ENCODE data around the gene SKP1. TPM values are rescaled to one million over a fixed set of nuclear protein-coding genes. Genes with fewer than 3 reads are reported as not detected.

Gene SKP1
- polyA plus RNA-seq, 2 donors = 75.0 to 423 TPM

DNA sequence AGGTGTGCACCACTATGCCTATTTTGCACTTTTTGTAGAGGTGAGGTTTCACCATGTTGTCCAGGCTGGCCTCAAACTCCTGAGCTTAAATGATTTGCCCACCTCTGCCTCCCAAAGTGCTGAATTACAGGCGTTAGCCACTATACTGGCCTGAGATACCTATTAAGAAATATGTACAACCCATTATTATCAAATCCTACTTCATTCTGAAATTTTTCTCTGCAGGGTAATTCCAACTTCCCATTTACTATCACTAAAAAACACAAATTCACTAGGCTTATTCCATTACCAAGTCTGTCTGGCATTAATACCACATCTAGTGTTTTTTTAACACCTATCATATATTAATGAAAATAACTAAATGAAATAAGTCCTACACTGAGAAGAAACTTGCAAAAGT lies 30.9 kb upstream of the SKP1 start:
- 71 to 85% methylated on average over 1 of the region's 1 CpG for WGBS, 2 donors
- Histone ChIP-seq H3K27me3 (ENCODE audit: control insufficient read depth in 1 of 2, insufficient read depth in 2 of 2, low read length in 2 of 2) (no peaks in the 10 kb centered on the region), H3K36me3 (ENCODE audit: control insufficient read depth in 2 of 2, insufficient read depth in 2 of 2, low read length in 1 of 2) (peaks cover 0 to 5% of the 10 kb centered on the region in 2 donors), H3K4me1 (ENCODE audit: control insufficient read depth in 2 of 2, insufficient read depth in 2 of 2, low read length in 1 of 2) (no peaks in the 10 kb centered on the region), H3K4me3 (ENCODE audit: low read depth in 1 of 2, low read length in 2 of 2) (no peak overlapping the region), H3K27ac (ENCODE audit: low read depth in 2 of 2, low read length in 1 of 2) (no peak overlapping the region), H3K9me3 (ENCODE audit: control insufficient read depth in 2 of 2, insufficient read depth in 1 of 2, low read depth in 1 of 2, low read length in 1 of 2) (no peaks in the 10 kb centered on the region)

DNA sequence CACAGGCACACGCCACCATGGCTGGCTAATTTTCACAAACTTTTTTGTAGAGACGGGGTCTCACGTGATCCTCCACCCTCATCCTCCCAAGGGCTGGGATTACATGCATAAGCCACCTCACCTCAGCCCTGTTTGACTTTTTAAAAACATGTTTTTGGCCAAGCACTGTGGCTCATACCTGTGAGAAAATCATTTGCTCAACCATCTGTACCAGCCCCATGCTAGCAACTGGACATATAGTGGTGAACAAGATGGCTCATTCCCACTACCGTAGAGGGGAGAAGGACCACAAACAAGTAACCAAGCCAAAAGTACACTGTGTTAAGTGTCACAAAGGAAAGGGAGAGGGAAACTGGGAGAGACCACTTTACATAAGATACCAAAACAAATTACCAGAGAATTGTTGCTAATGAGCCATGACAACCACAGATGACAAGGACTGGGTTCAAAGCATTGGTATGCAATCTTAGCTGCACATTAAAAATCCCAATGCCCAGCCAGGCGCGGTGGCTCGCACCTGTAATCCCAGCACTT lies 29.9 kb upstream of the SKP1 start:
- no peak overlapping the region for H3K27ac ChIP-seq (ENCODE audit: low read depth in 2 of 2, low read length in 1 of 2)
- peaks cover 0 to 5% of the 10 kb centered on the region in 2 donors for H3K36me3 ChIP-seq (ENCODE audit: control insufficient read depth in 2 of 2, insufficient read depth in 2 of 2, low read length in 1 of 2)
- no peaks in the 10 kb centered on the region for H3K4me1 ChIP-seq (ENCODE audit: control insufficient read depth in 2 of 2, insufficient read depth in 2 of 2, low read length in 1 of 2)
- H3K4me3 ChIP-seq (ENCODE audit: low read depth in 1 of 2, low read length in 2 of 2) = no peak overlapping the region
- 75 to 83% methylated on average over 7 of the region's 7 CpGs for WGBS, 2 donors
- no peaks in the 10 kb centered on the region for H3K9me3 ChIP-seq (ENCODE audit: control insufficient read depth in 2 of 2, insufficient read depth in 1 of 2, low read depth in 1 of 2, low read length in 1 of 2)
- no peaks in the 10 kb centered on the region for H3K27me3 ChIP-seq (ENCODE audit: control insufficient read depth in 1 of 2, insufficient read depth in 2 of 2, low read length in 2 of 2)

DNA sequence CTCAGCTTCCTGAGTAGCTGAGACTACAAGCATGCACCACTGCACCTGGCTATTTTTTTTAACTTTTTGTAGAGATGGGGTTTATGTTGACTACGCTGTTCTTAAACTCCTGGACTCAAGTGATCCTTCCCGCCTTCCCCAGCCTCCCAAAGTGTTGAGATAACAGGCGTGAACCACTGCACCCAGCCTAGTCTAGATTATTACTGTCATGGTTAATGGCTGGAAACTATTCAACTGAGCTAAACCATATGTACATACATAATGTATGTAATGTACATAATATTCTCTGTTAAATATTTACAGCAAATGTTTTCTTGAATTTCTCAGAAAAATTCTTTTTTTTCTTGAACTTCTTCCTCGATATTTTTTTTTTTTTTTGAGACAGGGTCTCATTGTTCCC lies 27.8 kb upstream of the SKP1 start:
- Histone ChIP-seq H3K27me3 (ENCODE audit: control insufficient read depth in 1 of 2, insufficient read depth in 2 of 2, low read length in 2 of 2) (no peaks in the 10 kb centered on the region), H3K27ac (ENCODE audit: low read depth in 2 of 2, low read length in 1 of 2) (no peak overlapping the region), H3K9me3 (ENCODE audit: control insufficient read depth in 2 of 2, insufficient read depth in 1 of 2, low read depth in 1 of 2, low read length in 1 of 2) (no peaks in the 10 kb centered on the region), H3K36me3 (ENCODE audit: control insufficient read depth in 2 of 2, insufficient read depth in 2 of 2, low read length in 1 of 2) (peaks cover 5 to 13% of the 10 kb centered on the region in 2 donors), H3K4me3 (ENCODE audit: low read depth in 1 of 2, low read length in 2 of 2) (no peak overlapping the region), H3K4me1 (ENCODE audit: control insufficient read depth in 2 of 2, insufficient read depth in 2 of 2, low read length in 1 of 2) (no peaks in the 10 kb centered on the region)
- 86 to 89% methylated on average over 4 of the region's 4 CpGs for WGBS, 2 donors

DNA sequence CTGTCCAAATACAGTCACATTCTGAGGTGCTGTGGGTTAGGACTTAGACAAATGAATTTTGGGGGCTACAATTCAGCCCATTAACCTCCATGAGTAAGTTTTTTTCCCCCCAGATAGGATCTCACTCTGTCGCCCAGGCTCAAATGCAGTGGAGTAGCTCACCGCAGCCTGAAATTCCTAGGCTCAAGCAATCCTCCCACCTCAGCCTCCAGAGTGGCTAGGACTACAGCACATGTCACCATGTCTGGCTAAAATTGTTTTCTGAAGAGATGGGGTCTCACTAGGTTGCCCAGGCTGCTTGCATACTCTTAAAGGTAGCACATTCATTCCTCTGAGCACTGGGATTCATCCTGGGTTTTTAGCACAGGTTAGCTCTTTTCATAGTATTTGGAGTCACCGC lies 26.9 kb upstream of the SKP1 start:
- peaks cover 7 to 13% of the 10 kb centered on the region in 2 donors for H3K36me3 ChIP-seq (ENCODE audit: control insufficient read depth in 2 of 2, insufficient read depth in 2 of 2, low read length in 1 of 2)
- WGBS, 2 donors = 96 to 100% methylated on average over 3 of the region's 3 CpGs

DNA sequence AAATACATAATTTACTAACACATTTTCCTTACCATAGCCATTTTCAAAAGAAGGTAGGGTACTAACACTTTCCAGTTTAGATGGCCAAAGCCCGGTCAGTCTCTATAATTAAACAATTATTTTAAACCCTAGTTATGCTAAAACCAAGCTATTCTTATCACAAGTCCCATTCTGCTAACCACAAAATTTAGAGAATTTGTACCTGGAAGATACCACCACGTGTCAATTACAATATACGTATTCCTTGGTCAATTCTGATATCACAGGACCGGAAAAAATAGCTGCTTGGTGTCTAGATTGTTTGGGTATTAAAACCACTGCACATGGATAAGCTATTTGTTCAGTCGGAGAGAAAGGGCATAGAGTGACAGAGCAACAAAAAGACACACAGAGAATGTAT lies 18.9 kb upstream of the SKP1 start:
- WGBS, 2 donors = 71 to 74% methylated on average over 5 of the region's 5 CpGs
- Histone ChIP-seq H3K9me3 (ENCODE audit: control insufficient read depth in 2 of 2, insufficient read depth in 1 of 2, low read depth in 1 of 2, low read length in 1 of 2) (no peaks in the 10 kb centered on the region), H3K4me1 (ENCODE audit: control insufficient read depth in 2 of 2, insufficient read depth in 2 of 2, low read length in 1 of 2) (no peaks in the 10 kb centered on the region), H3K36me3 (ENCODE audit: control insufficient read depth in 2 of 2, insufficient read depth in 2 of 2, low read length in 1 of 2) (peaks cover 4 to 5% of the 10 kb centered on the region in 2 donors), H3K4me3 (ENCODE audit: low read depth in 1 of 2, low read length in 2 of 2) (no peak overlapping the region), H3K27ac (ENCODE audit: low read depth in 2 of 2, low read length in 1 of 2) (no peak overlapping the region), H3K27me3 (ENCODE audit: control insufficient read depth in 1 of 2, insufficient read depth in 2 of 2, low read length in 2 of 2) (no peaks in the 10 kb centered on the region)

More for the DNA sequence above, 26.9 kb upstream of the SKP1 start:
- Histone ChIP-seq H3K27ac (ENCODE audit: low read depth in 2 of 2, low read length in 1 of 2) (no peak overlapping the region), H3K9me3 (ENCODE audit: control insufficient read depth in 2 of 2, insufficient read depth in 1 of 2, low read depth in 1 of 2, low read length in 1 of 2) (no peaks in the 10 kb centered on the region), H3K27me3 (ENCODE audit: control insufficient read depth in 1 of 2, insufficient read depth in 2 of 2, low read length in 2 of 2) (no peaks in the 10 kb centered on the region), H3K4me1 (ENCODE audit: control insufficient read depth in 2 of 2, insufficient read depth in 2 of 2, low read length in 1 of 2) (no peaks in the 10 kb centered on the region), H3K4me3 (ENCODE audit: low read depth in 1 of 2, low read length in 2 of 2) (no peak overlapping the region)

DNA sequence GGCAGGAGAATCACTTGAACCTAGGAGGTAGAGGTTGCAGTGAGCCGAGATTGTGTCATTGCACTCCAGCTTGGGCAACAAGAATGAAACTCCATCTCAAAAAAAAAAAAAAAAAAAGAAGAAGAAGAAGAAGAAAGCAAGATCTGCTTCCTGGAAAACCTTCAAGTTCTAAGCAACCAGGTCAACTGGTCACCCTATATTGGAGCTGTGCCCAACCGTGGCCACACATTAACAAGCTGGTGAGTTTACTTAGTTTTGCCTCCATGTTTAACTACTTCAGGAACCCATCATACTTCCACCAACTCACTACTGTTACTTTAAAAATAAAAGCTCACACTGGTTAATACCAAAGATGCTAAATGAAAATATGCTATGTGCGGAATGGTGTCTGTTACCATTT lies 12.3 kb upstream of the SKP1 start:
- WGBS, 2 donors = 84 to 86% methylated on average over 3 of the region's 3 CpGs
- no peaks in the 10 kb centered on the region for H3K4me1 ChIP-seq (ENCODE audit: control insufficient read depth in 2 of 2, insufficient read depth in 2 of 2, low read length in 1 of 2)
- no peaks in the 10 kb centered on the region for H3K27me3 ChIP-seq (ENCODE audit: control insufficient read depth in 1 of 2, insufficient read depth in 2 of 2, low read length in 2 of 2)
- H3K9me3 ChIP-seq (ENCODE audit: control insufficient read depth in 2 of 2, insufficient read depth in 1 of 2, low read depth in 1 of 2, low read length in 1 of 2) = no peaks in the 10 kb centered on the region
- H3K4me3 ChIP-seq (ENCODE audit: low read depth in 1 of 2, low read length in 2 of 2) = no peak overlapping the region
- no peaks in the 10 kb centered on the region for H3K36me3 ChIP-seq (ENCODE audit: control insufficient read depth in 2 of 2, insufficient read depth in 2 of 2, low read length in 1 of 2)
- no peak overlapping the region for H3K27ac ChIP-seq (ENCODE audit: low read depth in 2 of 2, low read length in 1 of 2)

DNA sequence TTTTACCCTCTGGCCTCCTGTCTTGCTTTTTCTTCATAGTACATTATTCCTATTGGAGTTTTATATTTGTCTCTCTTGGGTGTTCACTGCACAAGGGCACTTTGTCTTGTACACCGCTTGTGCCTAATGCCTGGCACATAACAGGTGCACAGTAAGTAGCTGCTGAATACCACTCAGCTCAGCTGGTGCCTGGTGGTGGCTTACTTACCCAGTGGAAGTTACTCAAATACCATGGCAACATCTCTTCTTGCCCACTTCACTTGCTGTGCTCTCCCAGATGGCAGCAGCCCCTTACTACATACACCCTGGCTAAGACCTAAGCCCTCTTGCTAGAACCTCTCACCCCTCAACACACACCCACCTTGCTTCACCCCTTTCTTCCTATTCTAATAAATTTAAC lies 11.3 kb upstream of the SKP1 start:
- Histone ChIP-seq H3K27ac (ENCODE audit: low read depth in 2 of 2, low read length in 1 of 2) (no peak overlapping the region), H3K9me3 (ENCODE audit: control insufficient read depth in 2 of 2, insufficient read depth in 1 of 2, low read depth in 1 of 2, low read length in 1 of 2) (no peaks in the 10 kb centered on the region), H3K36me3 (ENCODE audit: control insufficient read depth in 2 of 2, insufficient read depth in 2 of 2, low read length in 1 of 2) (no peaks in the 10 kb centered on the region), H3K4me1 (ENCODE audit: control insufficient read depth in 2 of 2, insufficient read depth in 2 of 2, low read length in 1 of 2) (no peaks in the 10 kb centered on the region), H3K27me3 (ENCODE audit: control insufficient read depth in 1 of 2, insufficient read depth in 2 of 2, low read length in 2 of 2) (no peaks in the 10 kb centered on the region), H3K4me3 (ENCODE audit: low read depth in 1 of 2, low read length in 2 of 2) (no peak overlapping the region)
- 83 to 86% methylated on average over 1 of the region's 1 CpG for WGBS, 2 donors

DNA sequence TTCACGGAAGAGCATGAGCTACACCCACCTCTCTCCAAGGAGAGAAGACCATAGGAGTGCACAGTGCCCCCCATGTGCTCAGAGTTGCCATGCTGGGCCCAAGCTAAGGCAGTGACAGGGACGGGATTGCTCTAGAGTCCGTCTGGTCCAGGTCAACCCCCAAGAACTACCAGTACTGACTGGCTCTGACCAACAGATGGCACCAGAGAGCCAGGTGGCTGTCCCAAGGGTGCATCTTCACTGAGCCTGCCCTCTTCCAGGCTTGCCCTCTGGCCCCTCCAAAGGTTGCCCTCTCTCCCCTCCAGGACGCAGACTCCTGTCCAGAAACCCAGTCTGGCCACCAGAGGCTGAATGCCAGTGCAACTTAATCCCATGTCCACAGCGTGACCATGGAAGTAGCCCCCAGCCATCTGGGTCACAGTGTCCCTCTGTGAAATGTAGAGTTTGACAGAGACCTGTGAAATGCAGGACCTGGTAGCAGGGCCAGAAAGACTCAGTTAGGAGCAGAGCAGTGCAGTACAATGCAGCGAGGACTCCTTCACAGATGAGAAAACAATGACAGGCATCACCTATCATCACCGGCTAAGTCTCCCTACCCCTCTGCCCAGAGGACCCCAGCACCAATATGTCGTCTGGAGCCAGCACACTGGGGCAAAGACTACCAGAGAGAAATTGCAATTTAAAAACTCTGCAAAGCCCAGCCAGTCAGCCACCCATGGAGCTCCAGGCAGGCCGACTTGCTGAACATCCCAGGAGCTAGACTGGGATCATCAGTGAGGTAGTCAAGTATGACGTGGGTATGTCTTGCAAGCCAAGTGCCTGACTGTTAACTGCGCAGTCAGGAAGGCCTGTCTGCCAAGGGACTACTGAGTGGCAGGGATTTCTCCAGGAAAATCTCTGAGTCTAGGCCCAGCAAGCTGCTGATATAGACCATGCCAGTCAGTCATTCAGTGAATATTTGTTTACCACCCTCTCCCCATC lies 7.7 kb upstream of the SKP1 start:
- Histone ChIP-seq H3K36me3 (ENCODE audit: control insufficient read depth in 2 of 2, insufficient read depth in 2 of 2, low read length in 1 of 2) (no peaks in the 10 kb centered on the region), H3K27me3 (ENCODE audit: control insufficient read depth in 1 of 2, insufficient read depth in 2 of 2, low read length in 2 of 2) (no peaks in the 10 kb centered on the region), H3K4me1 (ENCODE audit: control insufficient read depth in 2 of 2, insufficient read depth in 2 of 2, low read length in 1 of 2) (no peaks in the 10 kb centered on the region), H3K4me3 (ENCODE audit: low read depth in 1 of 2, low read length in 2 of 2) (no peak overlapping the region), H3K27ac (ENCODE audit: low read depth in 2 of 2, low read length in 1 of 2) (no peak overlapping the region), H3K9me3 (ENCODE audit: control insufficient read depth in 2 of 2, insufficient read depth in 1 of 2, low read depth in 1 of 2, low read length in 1 of 2) (no peaks in the 10 kb centered on the region)
- WGBS, 2 donors = 57 to 58% methylated on average over 11 of the region's 11 CpGs

DNA sequence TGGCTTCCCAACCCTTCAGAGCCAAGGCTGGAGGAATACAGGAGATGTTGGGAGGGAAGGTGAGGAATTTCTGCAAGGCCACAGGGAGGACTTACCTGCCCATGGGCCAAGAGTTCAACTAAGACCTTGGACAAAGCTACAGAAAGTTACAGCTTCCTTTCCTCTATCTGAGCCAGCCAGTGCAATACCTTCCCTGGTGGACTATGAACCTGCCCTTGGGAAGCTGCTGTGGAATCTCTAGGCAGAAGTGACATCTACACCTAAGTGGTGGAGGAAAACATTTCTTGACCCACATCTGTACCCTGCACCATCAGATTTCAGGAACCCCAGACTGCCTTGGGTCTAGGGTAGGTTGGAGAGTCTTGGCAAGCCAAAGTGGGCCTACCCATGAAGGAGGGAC lies 6.7 kb upstream of the SKP1 start:
- no peaks in the 10 kb centered on the region for H3K36me3 ChIP-seq (ENCODE audit: control insufficient read depth in 2 of 2, insufficient read depth in 2 of 2, low read length in 1 of 2)
- H3K9me3 ChIP-seq (ENCODE audit: control insufficient read depth in 2 of 2, insufficient read depth in 1 of 2, low read depth in 1 of 2, low read length in 1 of 2) = no peaks in the 10 kb centered on the region
- no peak overlapping the region for H3K27ac ChIP-seq (ENCODE audit: low read depth in 2 of 2, low read length in 1 of 2)
- H3K27me3 ChIP-seq (ENCODE audit: control insufficient read depth in 1 of 2, insufficient read depth in 2 of 2, low read length in 2 of 2) = no peaks in the 10 kb centered on the region
- no peaks in the 10 kb centered on the region for H3K4me1 ChIP-seq (ENCODE audit: control insufficient read depth in 2 of 2, insufficient read depth in 2 of 2, low read length in 1 of 2)
- no peak overlapping the region for H3K4me3 ChIP-seq (ENCODE audit: low read depth in 1 of 2, low read length in 2 of 2)

DNA sequence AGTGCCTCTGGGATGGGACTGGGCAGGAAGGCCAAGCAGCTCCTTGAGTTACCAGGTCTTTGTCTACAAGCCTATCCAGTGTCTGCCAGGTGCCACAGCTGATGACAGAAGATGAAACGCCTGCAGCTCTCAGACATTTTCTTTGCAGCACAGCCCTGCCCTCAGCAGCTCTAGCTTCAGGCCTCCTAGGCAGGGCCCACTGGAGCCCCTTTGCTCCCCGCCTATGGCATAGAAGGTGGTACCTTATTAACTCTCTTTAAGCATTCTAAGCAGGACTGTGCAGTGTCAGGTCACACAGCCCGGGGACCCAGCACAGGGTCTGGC lies 1.3 kb upstream of the SKP1 start:
- 72 to 75% methylated on average over 3 of the region's 3 CpGs for WGBS, 2 donors

More for the DNA sequence above, 1.3 kb upstream of the SKP1 start:
- Histone ChIP-seq H3K36me3 (ENCODE audit: control insufficient read depth in 2 of 2, insufficient read depth in 2 of 2, low read length in 1 of 2) (no peaks in the 10 kb centered on the region), H3K27ac (ENCODE audit: low read depth in 2 of 2, low read length in 1 of 2) (peak overlapping the region; percentile 99 to 100), H3K4me1 (ENCODE audit: control insufficient read depth in 2 of 2, insufficient read depth in 2 of 2, low read length in 1 of 2) (peaks cover 0 to 5% of the 10 kb centered on the region in 2 donors), H3K9me3 (ENCODE audit: control insufficient read depth in 2 of 2, insufficient read depth in 1 of 2, low read depth in 1 of 2, low read length in 1 of 2) (no peaks in the 10 kb centered on the region), H3K4me3 (ENCODE audit: low read depth in 1 of 2, low read length in 2 of 2) (no peak overlapping the region), H3K27me3 (ENCODE audit: control insufficient read depth in 1 of 2, insufficient read depth in 2 of 2, low read length in 2 of 2) (no peaks in the 10 kb centered on the region)
